ENCODE measurements around the gene JMJD1C.
"Not testable (repeated sequence)": the region's sequence is repeated elsewhere in the genome, so short reads cannot be mapped to it uniquely, and the experiment has no call there.

Gene JMJD1C

DNA sequence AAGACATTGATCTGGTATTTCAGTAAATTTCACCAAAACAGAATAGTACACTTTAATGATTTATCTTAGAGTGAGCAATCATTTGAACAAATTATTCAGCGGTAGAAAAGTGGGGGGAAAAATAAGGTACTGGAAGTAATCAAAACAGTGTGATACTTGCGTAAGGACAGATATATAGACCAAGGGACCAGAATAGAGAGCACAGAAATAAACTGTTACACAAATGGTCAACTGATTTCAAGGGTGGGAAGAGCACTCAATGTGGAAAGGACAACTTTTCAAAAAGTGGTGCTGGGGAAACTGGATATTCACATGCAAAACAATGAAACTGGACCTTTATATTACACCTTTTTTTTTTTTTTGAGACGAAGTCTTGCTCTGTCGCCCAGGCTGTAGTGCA lies 212.7 kb downstream of the JMJD1C start:
- no peak for DNase-seq

DNA sequence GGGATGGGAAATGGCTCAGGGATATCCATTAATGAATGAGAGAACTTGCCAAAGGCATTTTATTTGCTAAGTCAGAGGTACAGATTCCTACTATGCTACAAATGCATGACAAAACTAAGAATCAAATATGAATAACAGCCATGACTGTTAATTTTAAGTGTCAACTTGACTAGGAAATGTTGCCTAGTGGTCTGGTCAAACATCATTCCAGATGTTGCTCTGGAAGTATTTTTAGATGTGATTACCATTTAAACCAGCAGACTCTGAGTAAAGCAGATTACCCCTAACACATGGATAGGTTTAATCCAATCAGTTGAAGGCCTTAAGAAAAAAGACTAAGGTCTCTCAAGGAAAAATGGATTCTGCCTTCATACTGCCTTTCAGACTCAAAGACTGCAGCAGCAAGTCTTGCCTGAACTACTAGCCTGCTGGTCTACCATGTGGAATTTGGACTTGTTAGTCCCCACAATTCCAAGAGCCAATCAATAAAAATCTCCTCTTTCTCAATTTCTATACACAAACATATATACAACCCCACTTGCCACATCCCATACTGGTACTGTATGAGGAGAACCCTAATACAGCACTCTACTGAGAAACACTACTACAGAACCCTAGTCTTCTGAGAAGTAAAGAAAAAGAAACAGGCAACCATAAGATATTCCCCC lies 213.5 kb downstream of the JMJD1C start:
- no peak for DNase-seq

DNA sequence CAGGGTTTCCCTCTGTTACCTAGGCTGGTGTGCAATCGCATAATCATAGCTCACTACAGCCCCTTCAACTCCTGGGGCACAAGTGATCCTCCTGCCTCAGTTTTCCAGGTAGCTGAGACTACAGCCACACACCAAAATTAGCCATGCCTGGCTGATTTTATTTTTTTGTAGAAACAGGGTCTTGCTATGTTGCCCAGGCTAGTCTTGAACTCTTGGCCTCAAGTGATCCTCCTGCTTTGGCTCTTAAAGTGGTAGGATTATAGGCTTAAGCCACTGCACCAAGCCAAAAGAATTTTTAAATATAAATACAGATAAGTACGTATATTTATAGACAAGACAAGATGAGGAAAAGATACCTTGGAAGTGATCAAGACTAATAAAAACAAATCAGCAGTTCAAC lies 215.7 kb downstream of the JMJD1C start:
- no peak for DNase-seq

DNA sequence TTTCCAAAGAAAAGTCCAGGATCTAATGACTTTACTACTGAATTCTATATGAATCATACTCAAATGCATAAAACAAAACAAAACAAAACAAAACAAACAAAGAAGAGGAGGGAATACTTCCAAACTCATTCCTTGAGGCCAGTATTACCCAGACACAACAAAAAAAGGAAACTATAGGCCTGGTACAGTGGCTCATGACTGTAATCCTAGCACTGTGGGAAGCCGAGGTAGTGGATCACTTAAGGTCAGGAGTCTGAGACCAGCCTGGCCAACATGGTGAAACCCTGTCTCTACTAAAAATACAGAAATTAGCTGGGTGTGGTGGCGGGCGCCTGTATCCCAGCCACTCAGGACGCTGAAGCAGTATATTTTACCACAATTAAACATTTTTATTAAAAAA lies 218.0 kb downstream of the JMJD1C start:
- no peak for DNase-seq

DNA sequence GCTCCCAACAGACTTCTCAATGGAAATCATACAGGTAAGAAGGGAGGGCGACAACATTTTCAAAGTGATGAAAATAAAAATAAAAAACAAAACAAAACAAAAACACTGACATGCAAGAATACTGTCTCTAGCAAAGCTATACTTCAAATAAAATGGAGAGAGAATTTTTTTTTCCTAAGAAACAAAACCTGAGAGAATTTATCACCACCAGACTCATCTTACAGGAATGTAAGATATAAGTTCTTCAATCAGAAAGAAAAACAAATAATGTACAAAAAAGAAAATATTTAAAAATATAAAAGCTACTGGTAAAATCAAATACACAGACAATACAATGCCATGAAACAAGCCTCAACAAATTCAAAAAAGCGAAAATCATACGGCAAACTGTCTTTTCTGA lies 219.4 kb downstream of the JMJD1C start:
- no peak for DNase-seq

DNA sequence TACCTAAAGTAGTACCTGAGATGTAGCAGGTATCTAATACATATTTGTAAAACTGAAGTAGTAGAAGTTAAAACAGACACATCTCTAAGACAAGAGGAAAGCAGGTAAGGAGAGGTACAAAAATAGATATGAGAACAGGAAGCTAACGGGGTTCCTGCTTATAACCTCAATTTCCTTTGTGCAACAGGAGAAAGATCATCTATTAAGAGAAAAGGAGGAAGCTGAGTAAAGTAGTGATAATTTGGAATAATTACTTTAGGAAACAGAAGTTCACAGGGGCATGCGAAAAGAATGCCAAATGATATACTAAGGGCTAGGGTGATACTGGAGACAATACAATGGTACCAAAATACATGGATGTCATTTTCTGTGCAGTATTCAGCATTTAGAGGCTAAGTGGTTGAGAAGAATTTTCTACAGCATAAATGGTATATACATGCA lies 223.9 kb downstream of the JMJD1C start:
- DNase-seq, result no peak

DNA sequence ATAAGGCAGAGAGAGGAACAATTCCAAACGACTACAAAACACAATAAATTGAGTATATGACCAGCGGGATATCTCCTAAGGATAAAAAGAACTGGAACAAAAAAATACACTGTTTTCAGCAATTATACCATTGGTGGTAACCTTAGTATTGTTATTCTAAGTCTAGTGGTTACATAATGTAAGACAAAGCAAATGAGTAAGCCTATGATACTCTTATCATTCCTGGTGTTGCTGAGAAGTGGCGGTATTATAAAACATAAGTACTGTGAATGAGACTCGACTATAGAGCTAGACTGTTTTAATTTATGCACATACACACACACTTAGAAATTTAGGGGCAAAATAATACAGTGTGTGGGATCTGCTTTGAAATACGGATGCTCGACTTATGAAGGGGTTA lies 225.0 kb downstream of the JMJD1C start:
- DNase-seq, result no peak

DNA sequence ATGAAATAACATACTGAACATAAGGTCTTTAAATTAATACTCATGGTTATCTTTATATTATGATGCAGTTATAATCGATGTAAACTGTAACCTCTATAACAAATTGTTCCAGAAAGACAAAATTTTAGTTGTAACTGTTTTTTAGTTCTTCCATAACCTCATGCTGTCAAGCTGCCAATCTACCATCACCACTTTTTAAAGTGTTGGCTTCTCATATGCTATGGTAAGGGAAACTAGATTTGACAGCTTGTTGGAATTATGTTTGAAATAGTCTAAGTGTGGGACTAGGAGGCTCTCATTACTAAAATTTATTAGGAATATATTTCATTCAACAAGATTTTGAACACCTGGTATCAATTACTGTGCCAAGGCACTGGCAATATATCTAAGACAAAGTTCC lies 227.3 kb downstream of the JMJD1C start:
- no peak for DNase-seq

DNA sequence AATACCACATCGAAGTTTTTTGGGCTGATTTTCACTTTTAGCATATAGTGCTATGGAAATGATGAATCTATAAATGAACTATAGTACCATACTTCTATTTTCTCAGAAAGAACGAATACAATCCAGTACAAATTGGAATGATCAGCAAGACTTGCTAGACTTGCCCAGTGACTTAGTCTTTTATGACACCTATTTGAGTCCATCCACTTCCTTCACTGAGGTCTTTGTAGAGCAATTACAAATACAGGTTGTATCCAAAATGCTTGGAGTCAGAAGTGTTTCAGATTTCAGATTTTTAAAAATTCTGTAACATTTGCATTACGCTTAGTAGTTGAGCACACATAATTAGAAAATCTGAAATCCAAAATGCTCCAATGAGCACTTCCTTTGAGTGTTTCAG lies 228.4 kb downstream of the JMJD1C start:
- no peak for DNase-seq

DNA sequence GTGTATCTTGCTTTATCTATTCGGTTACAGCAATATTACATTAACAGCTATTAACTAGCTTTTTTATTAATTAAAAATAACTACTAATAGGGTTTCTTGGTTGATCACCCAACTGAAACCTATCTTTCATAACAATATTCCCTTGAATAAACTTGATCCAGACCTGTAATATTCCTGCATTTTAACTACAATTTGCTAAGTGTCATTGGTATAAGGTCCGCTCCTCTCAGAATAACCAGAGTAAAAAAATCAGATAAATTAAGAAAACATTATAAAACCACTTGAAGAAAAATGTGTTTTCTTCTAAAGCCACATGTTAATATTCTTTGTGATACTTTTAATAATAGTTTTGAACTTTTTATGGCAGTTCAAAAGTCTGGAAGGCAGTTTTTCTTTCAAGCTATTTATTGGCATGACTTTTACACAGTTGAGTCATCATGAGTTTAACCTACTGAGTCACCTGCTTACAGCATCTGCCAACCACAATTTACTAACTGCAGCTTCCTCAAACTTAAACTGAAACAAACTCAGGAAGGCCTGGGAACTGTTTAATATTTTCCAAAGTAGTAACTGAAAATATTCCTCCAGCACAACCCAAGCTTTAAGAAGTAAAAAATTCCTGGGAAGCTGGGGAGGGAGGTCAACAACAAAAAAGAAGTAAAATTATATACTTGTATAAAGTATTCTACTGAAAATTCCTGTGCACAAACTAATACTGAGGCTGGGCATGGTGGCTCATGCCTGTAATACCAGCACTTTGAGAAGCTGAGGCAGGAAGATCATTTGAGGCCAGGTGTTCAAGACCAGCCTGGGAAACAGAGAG lies 229.5 kb downstream of the JMJD1C start:
- DNase-seq, result no peak

DNA sequence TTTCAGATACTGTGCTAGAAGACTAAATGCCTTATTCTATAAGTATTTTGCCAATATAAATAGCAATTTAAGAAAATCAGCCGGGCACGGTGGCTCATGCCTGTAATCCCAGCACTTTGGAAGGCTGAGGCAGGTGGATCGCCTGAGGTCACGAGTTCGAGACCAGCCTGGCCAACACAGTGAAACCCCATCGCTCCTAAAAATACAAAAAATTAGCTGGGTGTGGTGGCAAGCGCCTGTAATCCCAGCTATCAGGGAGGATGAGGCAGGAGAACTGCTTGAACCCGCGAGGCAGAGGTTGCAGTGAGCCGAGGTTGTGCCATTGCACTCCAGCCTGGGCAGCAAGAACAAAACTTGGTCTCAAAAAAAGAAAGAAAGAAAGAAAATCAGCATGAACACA lies 230.6 kb downstream of the JMJD1C start:
- not testable (repeated sequence) for DNase-seq

DNA sequence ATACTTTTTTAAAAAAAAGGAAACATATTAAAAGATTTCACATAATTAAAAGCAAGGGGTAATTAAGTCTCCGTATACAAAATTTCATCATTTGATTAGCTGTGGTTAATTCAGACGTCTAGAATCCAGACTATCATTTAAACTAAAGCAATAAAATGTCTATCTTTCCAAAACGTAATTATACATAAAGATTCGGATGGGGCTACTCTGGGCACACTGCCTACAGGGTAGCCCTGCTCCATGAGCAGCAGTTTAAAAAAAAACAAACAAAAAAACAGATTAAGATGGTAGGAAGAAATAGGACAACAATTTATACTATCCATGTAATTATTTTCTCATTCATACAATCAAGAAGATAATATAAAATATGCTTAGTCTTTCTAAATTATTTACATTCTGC lies 236.6 kb downstream of the JMJD1C start:
- no peak for DNase-seq

DNA sequence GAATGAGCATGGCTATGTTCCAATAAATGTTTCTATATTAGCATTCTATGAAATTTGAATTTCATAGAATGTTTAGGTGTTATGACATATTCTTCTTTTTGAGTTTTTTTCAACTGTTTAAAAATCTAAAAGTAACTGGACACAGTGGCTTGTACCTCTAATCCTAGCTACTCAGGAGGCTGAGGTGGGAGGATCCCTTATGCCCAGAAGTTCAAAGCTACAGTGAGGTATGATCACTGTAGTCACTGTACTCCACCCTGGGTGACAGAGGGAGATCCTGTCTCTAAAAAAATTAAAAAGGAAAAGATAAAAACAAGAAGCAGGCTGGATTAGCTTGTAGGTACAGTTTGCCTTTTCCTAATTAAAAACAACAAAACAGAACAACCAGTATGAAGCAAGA lies 237.5 kb downstream of the JMJD1C start:
- DNase-seq, result no peak

DNA sequence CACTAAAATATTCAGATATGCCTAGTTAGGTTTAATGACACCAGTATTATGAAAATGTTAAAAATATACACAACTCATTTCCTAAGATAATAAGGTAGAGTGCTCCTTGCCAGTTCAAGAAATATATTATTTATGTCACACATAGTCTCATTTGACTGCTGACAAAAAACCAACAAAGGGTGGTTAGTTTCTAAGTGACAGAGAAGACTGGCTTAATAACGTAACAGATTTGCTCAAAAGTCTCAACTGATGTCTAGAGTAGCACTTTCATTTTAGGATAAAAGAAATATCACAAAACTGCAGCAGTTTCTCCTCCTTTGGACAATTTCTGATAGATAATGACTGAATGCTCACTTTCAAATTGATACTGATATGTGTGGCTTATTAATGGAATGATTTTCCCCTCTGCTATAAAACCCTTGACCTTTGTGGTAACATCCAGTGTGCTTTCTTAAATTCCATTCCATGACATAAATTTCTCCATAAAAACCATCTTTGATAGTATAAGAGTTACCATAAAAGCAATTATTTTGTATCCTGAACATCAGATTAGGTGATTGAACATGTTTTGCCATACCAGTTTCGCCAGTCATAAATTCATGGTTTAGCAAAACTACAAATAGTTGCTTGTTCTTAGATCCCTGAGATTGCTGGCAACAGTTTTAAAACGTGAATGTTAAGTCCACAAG lies 238.4 kb downstream of the JMJD1C start:
- DNase-seq, result no peak

DNA sequence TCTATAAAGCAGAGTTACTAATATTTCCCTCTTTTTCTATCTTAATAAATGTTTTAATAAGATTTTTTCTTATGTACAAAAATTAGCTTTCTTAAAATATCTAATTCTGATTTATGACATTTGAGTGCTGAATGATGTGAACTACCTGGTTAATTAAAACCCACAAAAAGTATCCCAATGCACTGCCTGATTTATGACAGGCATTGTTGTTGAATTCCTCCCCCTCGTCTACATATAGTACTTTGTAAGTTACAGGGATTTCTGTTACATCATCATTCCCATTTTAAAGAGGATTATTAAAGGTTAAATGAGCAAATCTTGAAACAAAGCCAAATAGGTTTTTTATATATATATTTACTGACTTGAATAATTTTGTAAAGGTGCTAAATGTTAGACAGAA lies 241.5 kb downstream of the JMJD1C start:
- no peak for DNase-seq

DNA sequence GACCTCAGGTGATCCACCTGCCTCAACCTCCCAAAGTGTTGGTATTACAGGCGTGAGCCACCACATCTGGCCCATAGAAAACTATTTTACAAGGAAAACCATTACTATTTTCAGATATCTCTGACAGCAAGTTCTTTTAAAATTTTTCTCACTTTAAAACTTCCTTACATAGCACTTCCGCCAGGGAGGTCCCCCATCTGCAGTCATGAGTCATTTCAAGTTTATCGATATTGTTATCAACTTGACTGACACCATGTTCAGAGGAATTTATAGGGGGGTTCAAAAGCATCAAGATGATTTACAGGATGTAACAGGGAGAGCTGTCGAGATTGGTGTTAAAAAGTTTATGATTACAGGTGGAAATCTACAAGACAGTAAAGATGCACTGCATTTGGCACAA lies 243.8 kb downstream of the JMJD1C start:
- no peak for DNase-seq

DNA sequence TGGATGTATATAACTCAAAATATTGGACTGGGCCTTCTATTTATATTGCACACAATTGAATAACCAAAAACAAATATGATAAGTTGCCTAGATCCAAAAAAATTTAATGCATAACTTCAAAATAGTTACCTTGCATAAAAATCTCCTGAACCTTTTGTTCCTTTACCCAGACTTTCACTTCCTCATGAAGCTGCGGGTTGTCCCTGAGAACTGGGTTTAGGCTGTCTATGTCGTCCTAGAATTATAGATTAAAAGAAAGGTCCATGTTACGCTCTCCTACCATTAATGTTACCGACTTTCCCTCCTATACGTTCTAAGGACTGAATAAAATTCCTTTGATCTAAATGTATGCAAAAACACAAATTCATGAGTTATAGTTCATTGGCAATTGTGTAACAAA lies 246.0 kb downstream of the JMJD1C start:
- DNase-seq, result no peak

DNA sequence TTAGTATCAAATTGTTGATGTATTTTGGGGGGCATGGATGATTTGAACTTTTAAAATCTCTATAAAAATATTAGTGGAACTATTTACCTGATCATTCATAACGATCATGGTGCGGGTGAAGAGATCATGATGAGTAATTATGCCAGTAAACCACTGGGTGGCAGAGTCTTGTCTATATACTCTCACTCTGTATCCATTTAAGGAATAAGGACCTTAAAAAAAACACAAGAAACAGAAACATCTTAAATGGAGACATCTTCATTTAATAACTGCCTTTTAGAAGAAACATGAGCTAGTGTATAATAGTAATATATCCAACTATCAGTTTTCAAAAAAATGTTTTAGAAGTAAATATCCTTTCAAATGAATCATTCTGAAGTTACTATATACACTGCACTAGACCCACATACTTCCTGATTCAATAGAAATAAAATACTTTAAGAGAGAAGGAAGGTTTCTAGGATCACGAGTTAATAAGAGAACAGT lies 248.6 kb downstream of the JMJD1C start:
- DNase-seq, result no peak

DNA sequence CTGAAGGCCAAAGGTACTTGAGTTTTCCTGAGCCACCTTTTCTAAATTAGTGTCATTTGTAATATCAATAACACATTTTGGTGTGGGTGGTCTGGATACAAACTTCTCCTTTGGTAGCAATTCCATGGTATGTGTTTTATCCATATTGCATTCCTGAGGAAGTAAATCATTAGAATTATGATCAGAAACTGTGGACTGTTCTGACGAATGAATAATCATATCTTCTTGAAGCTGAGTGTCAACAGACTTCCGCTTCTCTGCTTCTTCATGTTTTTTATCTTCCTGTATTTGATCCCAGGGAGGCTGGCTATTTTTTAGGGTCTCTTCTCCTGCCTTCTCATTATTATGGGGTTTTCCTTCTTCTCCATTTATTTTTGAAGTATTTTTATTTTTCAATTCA lies 251.2 kb downstream of the JMJD1C start:
- DNase-seq, result no peak

DNA sequence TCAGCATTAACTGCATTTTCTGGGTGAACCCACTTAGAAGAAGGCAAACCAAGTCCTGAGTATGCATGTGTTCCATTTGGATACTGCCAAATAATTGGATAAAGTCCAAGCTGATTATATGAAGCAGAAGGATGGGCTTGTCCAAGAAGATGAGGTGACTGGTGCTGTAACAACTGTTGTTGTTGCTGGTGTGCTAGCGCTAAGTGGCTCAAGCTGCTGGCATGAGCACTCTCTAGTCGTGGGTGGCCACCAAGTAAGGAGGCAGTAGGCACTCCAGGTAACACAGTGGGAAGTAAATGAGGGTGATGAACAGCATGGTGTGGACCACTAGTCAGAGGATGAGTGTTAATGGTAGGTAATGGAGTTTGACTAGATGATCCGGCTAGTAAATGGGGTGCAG lies 252.3 kb downstream of the JMJD1C start:
- no peak for DNase-seq

DNA sequence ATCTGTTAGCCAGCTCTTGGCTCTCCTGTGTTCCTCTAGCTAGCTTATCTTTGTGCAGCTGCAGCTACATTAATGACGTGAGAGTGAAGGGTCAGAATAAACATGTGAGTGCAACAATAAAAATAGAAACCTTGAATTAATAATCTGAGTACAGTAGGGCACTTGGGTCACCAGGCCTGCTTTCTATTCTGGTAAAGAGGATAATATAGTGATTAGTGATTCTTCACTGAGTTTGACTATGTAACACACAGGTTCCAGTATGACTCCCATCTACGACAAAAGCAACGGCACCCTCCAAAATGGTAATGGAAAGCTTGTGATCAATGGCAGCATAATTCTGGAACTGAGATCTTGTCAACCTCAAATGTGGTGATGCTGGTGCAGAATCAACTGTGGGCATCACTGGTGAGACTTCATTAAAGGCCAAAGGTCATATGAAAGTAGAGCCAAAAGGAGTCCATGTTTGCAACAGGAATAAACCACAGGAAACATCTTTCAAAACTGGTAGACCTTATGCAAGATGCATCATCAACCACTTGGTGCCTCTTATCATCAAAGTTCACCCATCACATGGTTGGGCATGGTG lies 255.1 kb downstream of the JMJD1C start:
- DNase-seq, result no peak

DNA sequence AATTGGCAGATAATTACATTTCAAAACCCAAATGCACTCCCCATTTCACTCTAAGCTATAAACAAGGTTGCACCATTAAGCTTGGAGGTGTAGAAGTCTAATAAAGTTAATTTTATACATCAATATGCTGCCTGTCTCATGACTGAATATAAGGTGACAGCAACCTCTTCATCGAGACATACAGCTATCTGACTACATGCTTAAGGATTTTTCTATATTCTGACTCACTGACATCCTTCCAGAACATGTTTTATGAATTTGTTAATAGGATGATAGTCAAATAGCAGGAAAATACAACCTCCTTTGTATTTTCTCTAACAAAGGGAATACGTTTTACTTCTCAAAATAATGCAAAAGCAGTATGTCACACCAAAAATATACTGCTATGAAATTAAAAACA lies 256.1 kb downstream of the JMJD1C start:
- no peak for DNase-seq

DNA sequence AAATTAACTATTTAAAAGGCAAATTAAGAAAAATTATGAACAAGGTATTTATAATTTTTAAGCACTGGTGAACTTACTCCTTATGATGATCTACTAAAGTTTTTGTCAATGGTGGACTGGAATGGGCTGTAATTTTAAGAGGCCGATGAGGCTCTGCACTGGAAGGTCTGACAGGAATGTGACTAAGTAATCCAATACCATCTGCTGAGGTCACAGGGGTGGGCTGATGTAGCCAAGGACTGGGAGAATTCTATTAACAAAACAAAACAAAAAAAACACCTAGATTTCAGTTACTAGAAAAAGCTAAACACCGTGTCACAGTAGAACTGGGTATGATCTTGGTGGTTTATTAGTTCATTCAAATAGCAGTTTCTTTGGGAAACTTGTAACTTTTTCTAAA lies 256.8 kb downstream of the JMJD1C start:
- DNase-seq, result no peak
